Activated T-helper 2 cell treated with anti-CD3 and anti-CD28 coated beads, Interferon-gamma antibody, Interleukin-2, Interleukin-4, amounts not matched to agents 10 μg/mL and 5 μg/mL and 100 μg/mL, durations not matched to agents 14 hours and 24 hours and 36 hours (primary cell): ENCODE measurements around the gene CACNB4. TPM values are rescaled to one million over a fixed set of nuclear protein-coding genes. Genes with fewer than 3 reads are reported as not detected.
"Not testable (repeated sequence)": the region's sequence is repeated elsewhere in the genome, so short reads cannot be mapped to it uniquely, and the experiment has no call there.

ENCODE experiments used
- DNase-seq: peaks from one replicate; pipeline ENCODE4 v3.0.0; 2021; ENCODE audit warnings: low spot score
- H3K27ac Mint-ChIP-seq: one replicate; pipeline ENCODE4 v1.8.0; 2021; ENCODE audit warnings: mixed read lengths
- H3K27me3 Mint-ChIP-seq: one replicate; pipeline ENCODE4 v1.8.0; 2021; ENCODE audit warnings: low read depth, mixed read lengths
- H3K36me3 Mint-ChIP-seq: one replicate; pipeline ENCODE4 v1.8.0; 2021; ENCODE audit warnings: low read depth, mixed read lengths
- H3K4me1 Mint-ChIP-seq: one replicate; pipeline ENCODE4 v1.8.0; 2021; ENCODE audit warnings: low read depth, mixed read lengths
- H3K4me3 Mint-ChIP-seq: one replicate; pipeline ENCODE4 v1.8.0; 2021; ENCODE audit warnings: low read depth, mild to moderate bottlenecking, moderate library complexity, mixed read lengths
- H3K9me3 Mint-ChIP-seq: one replicate; pipeline ENCODE4 v1.8.0; 2021; ENCODE audit warnings: mixed read lengths
- intact Hi-C: fragments of 100-400 bp; cut with micrococcal nuclease; formaldehyde crosslinking; loops from one replicate; pipeline ENCODE4 v1.15.1; 2023
- total RNA-seq: library from RNA; stranded (reverse); gene quantifications from 2 replicates; pipeline ENCODE4 v1.2.3, GENCODE V29; 2022

Gene CACNB4
- total RNA-seq, 1 donor from 2014 or later, result 0.23 TPM

DNA sequence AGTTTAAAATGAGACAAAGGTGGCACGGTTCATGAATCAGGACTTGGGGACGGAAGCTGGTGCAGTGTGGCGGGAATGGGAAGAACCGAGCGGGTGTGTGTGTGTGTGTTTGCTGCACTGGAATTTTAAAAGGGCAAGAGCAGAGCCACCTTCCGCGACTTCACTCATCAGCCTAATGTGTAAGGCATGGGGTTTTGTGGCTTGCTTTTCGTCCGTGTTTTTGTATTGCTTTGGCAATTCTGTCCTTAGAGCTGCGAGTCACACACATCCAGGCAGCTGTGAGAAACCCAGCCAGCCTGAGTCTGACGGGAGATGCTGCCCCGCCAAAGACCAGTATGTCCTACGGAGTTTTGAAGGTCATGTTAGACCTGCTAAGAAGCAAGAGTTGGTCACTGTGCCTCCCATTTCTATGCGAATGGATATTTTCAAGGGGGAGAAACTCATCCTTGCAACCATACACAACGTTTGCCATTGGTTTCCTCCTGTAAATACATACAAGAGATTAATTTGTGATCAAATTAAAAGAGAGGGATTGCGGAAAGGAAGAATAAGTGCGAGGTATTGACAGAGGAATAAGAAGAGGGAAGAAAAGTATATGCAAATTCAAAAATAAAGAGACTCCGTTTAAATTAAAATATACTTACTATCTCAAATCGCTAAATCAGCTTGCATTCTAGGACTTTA is 665 bp upstream of the CACNB4 start:
- Mint-ChIP-seq H3K4me3 (peak overlapping the region; percentile 78), H3K36me3 (no peaks in the 10 kb centered on the region), H3K27me3 (peaks cover 53% of the 10 kb centered on the region), H3K4me1 (peaks cover 15% of the 10 kb centered on the region), H3K9me3 (no peaks in the 10 kb centered on the region), H3K27ac (no peak overlapping the region)
- intact Hi-C loops, result no loop called here
- no peak for DNase-seq

DNA sequence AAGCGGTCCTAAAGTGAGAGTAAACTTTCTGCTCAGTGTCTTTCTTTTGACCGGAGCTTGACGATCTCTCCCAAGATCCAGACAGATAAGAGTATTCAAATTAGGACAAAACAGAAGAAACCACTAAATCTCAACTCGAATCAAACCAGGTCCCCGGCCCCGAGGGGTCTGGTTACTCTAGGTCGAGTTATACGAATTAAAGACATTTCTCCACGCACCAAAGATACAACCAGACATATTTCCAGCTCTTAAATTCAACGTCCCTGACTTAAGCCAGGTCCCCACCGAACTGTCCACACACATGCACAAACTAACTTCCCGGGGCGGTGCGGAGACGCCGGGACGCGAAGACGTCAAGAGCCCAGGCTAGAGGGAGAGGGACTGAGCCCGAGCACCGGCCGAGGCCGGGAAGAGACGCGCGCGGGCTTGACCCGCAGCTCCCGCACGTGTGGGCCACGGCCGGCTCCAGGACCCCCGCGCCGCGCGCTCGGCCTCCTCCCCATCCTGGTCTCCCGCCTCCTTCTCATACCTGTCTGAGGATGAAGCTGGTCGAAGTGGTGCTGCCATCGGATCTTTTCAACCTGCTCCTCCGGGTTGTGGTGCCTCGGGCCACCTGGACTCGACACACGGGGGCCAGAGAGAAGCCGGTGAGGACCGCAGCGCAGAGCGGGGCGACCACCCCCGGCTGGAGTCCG is 896 bp downstream of the CACNB4 start:
- DNase-seq, result no peak
- Mint-ChIP-seq H3K9me3 (no peaks in the 10 kb centered on the region), H3K27me3 (peaks cover 55% of the 10 kb centered on the region), H3K4me1 (peaks cover 15% of the 10 kb centered on the region), H3K4me3 (peak overlapping the region; percentile 62), H3K27ac (no peak overlapping the region), H3K36me3 (no peaks in the 10 kb centered on the region)
- intact Hi-C loops, result no loop called here

DNA sequence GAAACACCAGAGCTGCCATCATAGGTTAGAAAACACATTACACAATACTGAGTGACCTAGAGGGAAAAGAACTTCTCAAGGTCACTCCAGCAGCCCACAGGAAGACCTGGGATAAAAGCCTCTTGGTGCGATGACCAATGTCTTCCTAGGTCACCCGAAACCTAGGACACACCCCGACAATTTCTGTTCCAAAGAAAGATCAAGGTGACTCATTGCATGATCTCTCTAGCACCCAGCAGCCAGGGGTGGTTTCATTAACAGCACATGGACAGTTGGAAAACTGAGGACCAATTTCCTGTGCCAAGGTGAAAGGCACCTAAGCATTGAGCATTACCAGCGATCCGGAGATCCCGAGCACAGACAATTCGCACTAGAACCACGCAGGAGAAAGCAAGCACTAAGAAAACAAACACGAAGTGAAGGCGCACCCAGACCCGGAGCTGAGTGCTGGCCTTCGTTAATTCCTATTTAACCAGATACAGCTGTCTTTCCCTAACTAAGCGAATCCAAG is 1.5 kb downstream of the CACNB4 start:
- Mint-ChIP-seq H3K4me3 (peak overlapping the region; percentile 59), H3K36me3 (no peaks in the 10 kb centered on the region), H3K9me3 (no peaks in the 10 kb centered on the region), H3K4me1 (peaks cover 15% of the 10 kb centered on the region), H3K27me3 (peaks cover 53% of the 10 kb centered on the region), H3K27ac (no peak overlapping the region)
- intact Hi-C loops, result no loop called here
- no peak for DNase-seq

DNA sequence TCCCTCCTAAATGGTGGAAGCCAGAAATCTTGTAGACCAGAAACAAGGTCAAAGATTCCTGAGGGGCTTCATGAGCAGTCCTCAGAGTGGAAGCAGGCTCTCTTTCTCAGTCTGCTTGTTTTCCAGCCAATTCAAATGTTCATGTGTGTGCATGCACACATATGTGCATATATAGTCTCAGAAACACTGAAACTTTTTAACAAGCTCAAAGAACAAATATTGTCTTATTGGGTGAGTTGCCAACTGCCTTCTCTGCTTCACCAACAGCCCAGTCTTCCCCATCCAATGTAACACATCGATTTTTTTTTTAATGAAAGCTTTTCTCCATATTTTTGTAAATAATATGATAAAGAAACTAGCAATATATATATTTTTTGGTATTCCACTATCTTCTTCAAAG is 3.7 kb downstream of the CACNB4 start:
- Mint-ChIP-seq H3K9me3 (no peaks in the 10 kb centered on the region), H3K36me3 (no peaks in the 10 kb centered on the region), H3K4me3 (no peak overlapping the region), H3K27ac (no peak overlapping the region), H3K27me3 (peaks cover 41% of the 10 kb centered on the region), H3K4me1 (peaks cover 15% of the 10 kb centered on the region)
- intact Hi-C loops, result no loop called here
- DNase-seq, result no peak

DNA sequence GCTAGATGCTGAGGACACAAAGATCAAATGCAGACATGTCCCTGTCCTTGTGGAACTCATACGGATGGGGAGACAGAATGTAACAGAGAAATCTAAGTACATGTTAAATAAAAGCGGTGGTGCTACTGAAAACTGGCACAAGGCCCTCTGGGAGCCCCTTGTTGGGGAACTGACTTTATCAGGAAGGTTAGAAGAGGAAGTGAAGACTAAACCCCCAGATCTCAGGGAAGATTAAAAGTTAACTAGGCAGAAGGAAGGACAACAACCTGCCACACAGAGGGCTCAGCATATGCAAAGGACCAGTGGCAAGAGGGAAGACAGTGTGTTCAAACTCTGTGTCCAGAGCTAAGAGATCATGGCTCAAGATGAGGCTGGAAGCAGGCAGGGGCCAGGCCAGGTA is 4.8 kb downstream of the CACNB4 start:
- Mint-ChIP-seq H3K27me3 (peaks cover 34% of the 10 kb centered on the region), H3K36me3 (no peaks in the 10 kb centered on the region), H3K27ac (no peak overlapping the region), H3K4me3 (no peak overlapping the region), H3K4me1 (peaks cover 8% of the 10 kb centered on the region), H3K9me3 (no peaks in the 10 kb centered on the region)
- intact Hi-C loops, result no loop called here
- no peak for DNase-seq

DNA sequence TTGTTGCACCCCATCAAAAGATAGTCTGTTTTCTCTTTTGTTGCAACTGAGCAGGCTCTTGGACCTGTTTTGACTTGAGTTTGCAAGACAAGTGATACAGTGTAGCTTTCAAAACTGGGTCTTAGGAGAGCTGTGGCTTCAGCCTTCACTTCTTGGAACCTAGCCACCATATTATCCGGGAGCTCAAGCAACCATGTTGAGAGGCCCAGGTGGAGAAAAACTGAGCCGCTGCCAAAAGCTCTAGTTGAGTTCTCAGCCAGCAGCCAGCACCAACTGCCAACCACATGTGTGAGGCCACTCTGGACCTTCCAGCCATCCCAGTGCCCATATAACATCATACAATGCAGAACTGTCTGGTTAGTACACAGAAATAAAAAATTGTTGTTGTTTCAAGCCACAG is 5.4 kb downstream of the CACNB4 start:
- Mint-ChIP-seq H3K4me1 (peaks cover 8% of the 10 kb centered on the region), H3K36me3 (no peaks in the 10 kb centered on the region), H3K4me3 (no peak overlapping the region), H3K27me3 (peaks cover 35% of the 10 kb centered on the region), H3K27ac (no peak overlapping the region), H3K9me3 (no peaks in the 10 kb centered on the region)
- intact Hi-C loops, result no loop called here
- no peak for DNase-seq

DNA sequence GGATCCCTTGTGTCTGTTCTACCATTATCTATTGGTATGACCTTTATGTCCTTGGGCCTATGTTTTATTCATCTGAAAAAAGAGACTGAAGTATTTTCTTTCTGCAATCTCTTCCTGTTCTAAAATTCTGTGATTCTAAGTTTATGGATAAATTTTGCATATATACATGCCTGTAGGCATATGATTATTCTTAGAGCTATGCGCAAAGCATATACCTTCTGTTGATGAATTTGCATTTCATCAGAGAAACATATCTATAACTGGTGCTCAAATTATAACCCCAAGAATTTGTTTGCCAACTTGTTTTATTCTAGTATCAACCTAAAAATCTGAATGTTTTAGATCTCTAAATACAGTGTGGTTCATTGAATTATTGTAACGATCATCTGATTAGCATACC is 6.7 kb downstream of the CACNB4 start:
- H3K9me3 Mint-ChIP-seq, result no peaks in the 10 kb centered on the region
- H3K36me3 Mint-ChIP-seq, result no peaks in the 10 kb centered on the region
- no peak for DNase-seq
- H3K4me1 Mint-ChIP-seq, result no peaks in the 10 kb centered on the region
- H3K27me3 Mint-ChIP-seq, result peaks cover 26% of the 10 kb centered on the region
- H3K27ac Mint-ChIP-seq, result no peak overlapping the region
- H3K4me3 Mint-ChIP-seq, result no peak overlapping the region
- intact Hi-C loops, result no loop called here

DNA sequence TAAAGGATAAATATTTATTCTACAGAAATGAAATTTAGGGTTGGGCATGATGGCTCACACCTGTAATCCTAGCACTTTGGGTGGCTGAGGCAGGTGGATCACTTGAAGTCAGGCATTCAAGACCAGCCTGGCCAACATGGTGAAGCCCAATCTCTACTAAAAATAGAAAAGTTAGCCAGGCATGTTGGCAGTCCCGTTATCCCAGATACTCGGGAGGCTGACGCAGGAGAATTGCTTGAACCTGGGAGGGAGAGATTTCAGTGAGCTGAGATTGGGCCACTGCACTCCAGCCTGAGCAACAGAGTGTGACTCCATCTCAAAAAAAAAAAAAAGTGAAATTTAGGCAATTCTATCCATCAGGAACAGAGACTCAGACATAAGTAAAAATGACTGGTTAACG is 8.1 kb downstream of the CACNB4 start:
- H3K27ac Mint-ChIP-seq, intact Hi-C loops, H3K4me1 Mint-ChIP-seq, H3K36me3 Mint-ChIP-seq, DNase-seq, H3K9me3 Mint-ChIP-seq, H3K4me3 Mint-ChIP-seq: not testable (repeated sequence)
- peaks cover 24% of the 10 kb centered on the region for H3K27me3 Mint-ChIP-seq

DNA sequence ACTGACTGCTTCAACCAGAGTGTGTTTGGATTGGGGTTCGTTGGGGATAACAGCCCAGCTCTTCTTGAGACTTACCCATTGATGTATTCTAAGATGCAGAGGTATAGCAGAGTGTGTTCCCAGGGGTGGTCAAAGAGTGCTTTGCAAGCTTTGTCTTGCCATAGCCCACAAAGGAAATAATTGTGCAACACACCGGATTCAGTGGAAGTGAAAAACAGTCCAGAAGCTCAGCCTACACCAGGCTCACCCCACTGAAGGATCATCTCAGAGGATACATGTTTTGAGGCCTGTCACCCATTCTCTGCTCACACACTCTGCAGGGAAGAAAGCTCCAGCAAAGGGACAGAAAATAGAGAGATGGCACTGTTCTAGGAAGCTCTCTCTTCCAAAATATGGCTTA is 9.6 kb downstream of the CACNB4 start:
- Mint-ChIP-seq H3K9me3 (no peaks in the 10 kb centered on the region), H3K27ac (no peak overlapping the region), H3K36me3 (no peaks in the 10 kb centered on the region), H3K4me3 (no peak overlapping the region), H3K27me3 (peaks cover 18% of the 10 kb centered on the region), H3K4me1 (no peaks in the 10 kb centered on the region)
- intact Hi-C loops, result no loop called here
- no peak for DNase-seq

DNA sequence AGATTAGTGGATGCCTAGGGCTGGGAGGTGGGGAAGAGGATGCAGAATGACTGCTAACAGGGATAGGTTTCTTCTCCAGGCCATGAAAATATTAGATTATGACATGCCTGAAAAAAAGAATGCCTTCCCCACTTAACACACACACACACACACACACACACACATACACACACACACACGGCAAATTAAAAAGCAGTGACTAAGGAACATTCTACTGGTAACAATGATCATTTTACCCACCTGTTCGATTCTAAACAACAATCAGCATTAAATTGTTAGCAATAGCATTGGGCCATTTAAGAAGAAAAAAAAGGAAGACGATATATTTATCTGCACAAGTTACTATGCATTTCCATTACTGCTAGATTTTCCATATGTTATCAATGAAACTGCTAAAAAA is 10.8 kb downstream of the CACNB4 start:
- Mint-ChIP-seq H3K4me3 (no peak overlapping the region), H3K27me3 (peaks cover 12% of the 10 kb centered on the region), H3K9me3 (no peaks in the 10 kb centered on the region), H3K27ac (no peak overlapping the region), H3K4me1 (no peaks in the 10 kb centered on the region), H3K36me3 (no peaks in the 10 kb centered on the region)
- intact Hi-C loops, result no loop called here
- no peak for DNase-seq

DNA sequence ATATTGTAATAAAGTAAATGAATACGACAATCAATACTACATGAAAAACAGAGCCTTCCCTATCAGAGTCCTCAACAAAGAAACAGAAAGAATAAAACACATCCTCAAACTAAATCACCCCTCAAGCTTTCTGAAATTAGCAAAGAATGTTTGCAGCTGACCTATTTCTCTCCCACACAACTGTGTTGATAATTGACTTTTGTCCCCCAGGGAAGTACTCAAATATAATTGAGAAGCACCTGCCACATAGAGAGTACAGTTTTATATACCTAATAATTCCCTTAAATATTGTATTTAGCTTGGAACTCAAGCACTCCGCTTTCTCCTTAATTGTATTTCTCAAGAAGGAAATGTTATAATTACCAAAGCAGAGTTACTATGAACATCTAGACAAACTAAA is 12.6 kb downstream of the CACNB4 start:
- Mint-ChIP-seq H3K4me3 (no peak overlapping the region), H3K36me3 (no peaks in the 10 kb centered on the region), H3K4me1 (no peaks in the 10 kb centered on the region), H3K27ac (no peak overlapping the region), H3K9me3 (no peaks in the 10 kb centered on the region), H3K27me3 (peaks cover 11% of the 10 kb centered on the region)
- DNase-seq, result no peak
- intact Hi-C loops, result no loop called here

DNA sequence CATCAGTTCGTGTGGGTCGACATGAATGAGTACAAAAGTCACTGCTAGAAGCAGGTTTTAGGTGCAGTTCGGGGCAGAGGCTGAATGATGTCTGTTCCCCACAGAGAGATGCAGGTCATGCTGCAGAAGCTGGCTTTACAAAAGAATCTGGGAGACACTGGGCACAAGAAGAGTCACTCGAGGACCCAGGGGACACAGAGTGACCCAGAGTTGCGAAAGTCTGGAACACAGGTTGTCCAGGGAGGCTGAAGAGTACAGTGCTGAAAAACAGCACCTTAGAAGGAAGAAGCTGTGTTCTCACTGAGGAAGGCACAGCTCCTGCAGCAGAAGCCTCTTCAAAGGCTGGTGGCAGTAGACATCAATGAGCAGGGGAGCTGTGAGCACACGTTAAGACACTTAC is 14.8 kb downstream of the CACNB4 start:
- Mint-ChIP-seq H3K4me1 (no peaks in the 10 kb centered on the region), H3K9me3 (no peaks in the 10 kb centered on the region), H3K27me3 (peaks cover 5% of the 10 kb centered on the region), H3K36me3 (no peaks in the 10 kb centered on the region), H3K27ac (no peak overlapping the region), H3K4me3 (no peak overlapping the region)
- DNase-seq, result no peak
- intact Hi-C loops, result no loop called here

DNA sequence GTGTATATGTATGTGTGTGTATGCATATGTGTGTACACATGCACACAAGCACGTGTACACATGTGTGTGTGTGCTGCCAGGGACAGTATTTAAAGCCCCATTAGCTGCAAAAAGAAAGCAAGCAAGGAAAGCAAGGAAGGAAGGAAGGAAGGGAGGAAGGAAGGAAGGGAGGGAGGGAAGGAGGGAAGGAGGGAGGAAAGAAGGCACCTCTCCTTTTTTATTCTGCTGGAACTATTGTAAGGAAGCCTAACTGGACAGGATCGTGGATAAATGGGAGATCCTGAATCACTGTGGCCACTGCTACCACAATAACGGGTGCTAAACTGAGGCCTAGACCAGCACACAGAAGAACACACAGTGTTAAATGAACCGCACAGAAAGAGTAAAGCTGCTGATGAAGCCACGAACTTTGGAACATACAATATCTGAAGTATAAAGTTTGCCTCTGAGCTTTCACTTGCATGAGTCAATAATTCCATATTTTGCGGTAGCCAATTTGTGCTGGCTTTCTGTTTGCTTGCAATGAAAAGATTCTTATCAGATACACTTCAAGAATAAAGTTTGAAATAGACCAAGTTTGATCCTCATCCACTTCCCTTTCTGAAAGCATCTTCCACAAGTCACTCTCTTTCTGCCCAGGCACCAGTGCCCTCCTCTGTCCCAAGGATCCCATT is 15.5 kb downstream of the CACNB4 start:
- no peak overlapping the region for H3K4me3 Mint-ChIP-seq
- intact Hi-C loops, result no loop called here
- H3K4me1 Mint-ChIP-seq, result no peaks in the 10 kb centered on the region
- peaks cover 3% of the 10 kb centered on the region for H3K27me3 Mint-ChIP-seq
- H3K36me3 Mint-ChIP-seq, result no peaks in the 10 kb centered on the region
- H3K9me3 Mint-ChIP-seq, result no peaks in the 10 kb centered on the region
- DNase-seq, result no peak
- H3K27ac Mint-ChIP-seq, result no peak overlapping the region
